ENCODE measurements around the gene TTBK2. TPM values are rescaled to one million over a fixed set of nuclear protein-coding genes. Genes with fewer than 3 reads are reported as not detected.
"Not testable (repeated sequence)": the region's sequence is repeated elsewhere in the genome, so short reads cannot be mapped to it uniquely, and the experiment has no call there.

TTBK2 gene
- total RNA-seq, 1 experiment from 2014 or later: 25.5 TPM

GRCh38 chr15:42908538-42908937 lies 12.0 kb downstream of the TTBK2 start:
- ChIA-PET CTCF (interaction anchor here (0.6 to 1.5 kb wide), 2 partner anchors 18 to 366 kb away, joined by 3 to 5 read pairs; no protein-coding TSS in a partner anchor), POLR2A (interaction anchor here (0.6 to 1.8 kb wide), 4 partner anchors 9 to 959 kb away, joined by 3 to 9 read pairs (median 4); no protein-coding TSS in a partner anchor)
- H3K36me3 Mint-ChIP-seq (ENCODE audit: insufficient read depth, unreplicated experiment): no peaks in the 10 kb centered on the region
- intact Hi-C loops (cut with micrococcal nuclease): no loop called here
- H3K4me3 Mint-ChIP-seq (ENCODE audit: unreplicated experiment): no peak overlapping the region
- BruUV-seq (replicated peaks): no TSS peak
- TF ChIP-seq CTCF (IDR thresholded peaks at IDR 0.05; ENCODE audit: unreplicated experiment): no peak
- H3K4me1 Mint-ChIP-seq (ENCODE audit: insufficient read depth, unreplicated experiment): peaks cover 30% of the 10 kb centered on the region
- DNase-seq (ENCODE audit: unreplicated experiment): no peak
- no peaks in the 10 kb centered on the region for H3K9me3 Mint-ChIP-seq (ENCODE audit: unreplicated experiment)
- no peak overlapping the region for H3K27ac Mint-ChIP-seq (ENCODE audit: low read depth, unreplicated experiment)
- H3K27me3 Mint-ChIP-seq (ENCODE audit: insufficient read depth, unreplicated experiment): no peaks in the 10 kb centered on the region

- BruUV-seq (replicated peaks): no TSS peak
- H3K36me3 Mint-ChIP-seq (ENCODE audit: insufficient read depth, unreplicated experiment): peaks cover 5% of the 10 kb centered on the region
- no peak overlapping the region for H3K4me3 Mint-ChIP-seq (ENCODE audit: unreplicated experiment)
- DNase-seq (ENCODE audit: unreplicated experiment): no peak
- TF ChIP-seq CTCF (IDR thresholded peaks at IDR 0.05; ENCODE audit: unreplicated experiment): no peak
- H3K27ac Mint-ChIP-seq (ENCODE audit: low read depth, unreplicated experiment): no peak overlapping the region
- POLR2A ChIA-PET: interaction anchor here (0.8 kb wide), 1 partner anchor 89 kb away, joined by 4 read pairs; no protein-coding TSS in a partner anchor
- H3K4me1 Mint-ChIP-seq (ENCODE audit: insufficient read depth, unreplicated experiment): peaks cover 7% of the 10 kb centered on the region
- no peaks in the 10 kb centered on the region for H3K9me3 Mint-ChIP-seq (ENCODE audit: unreplicated experiment)
- intact Hi-C loops (cut with micrococcal nuclease): no loop called here
- H3K27me3 Mint-ChIP-seq (ENCODE audit: insufficient read depth, unreplicated experiment): no peaks in the 10 kb centered on the region
- CTCF ChIA-PET: interaction anchor here (1.3 kb wide), 1 partner anchor 11 kb away, joined by 7 read pairs; no protein-coding TSS in a partner anchor
Observed at GRCh38 chr15:42903388-42904324, 16.9 kb downstream of the TTBK2 start.

GRCh38 chr15:42893911-42894310 lies 26.7 kb downstream of the TTBK2 start:
- H3K9me3 Mint-ChIP-seq (ENCODE audit: unreplicated experiment); DNase-seq (ENCODE audit: unreplicated experiment); H3K4me1 Mint-ChIP-seq (ENCODE audit: insufficient read depth, unreplicated experiment); H3K4me3 Mint-ChIP-seq (ENCODE audit: unreplicated experiment); intact Hi-C loops (cut with micrococcal nuclease); BruUV-seq (replicated peaks); H3K27me3 Mint-ChIP-seq (ENCODE audit: insufficient read depth, unreplicated experiment); H3K36me3 Mint-ChIP-seq (ENCODE audit: insufficient read depth, unreplicated experiment); H3K27ac Mint-ChIP-seq (ENCODE audit: low read depth, unreplicated experiment): not testable (repeated sequence)
- POLR2A ChIA-PET: interaction anchor here (1.1 kb wide), 1 partner anchor 16 kb away, joined by 3 read pairs; no protein-coding TSS in a partner anchor
- CTCF ChIA-PET: interaction anchor here (0.6 kb wide), 1 partner anchor 51 kb away, joined by 3 read pairs; no protein-coding TSS in a partner anchor

- H3K27ac Mint-ChIP-seq (ENCODE audit: low read depth, unreplicated experiment): no peak overlapping the region
- H3K4me1 Mint-ChIP-seq (ENCODE audit: insufficient read depth, unreplicated experiment): no peaks in the 10 kb centered on the region
- no peaks in the 10 kb centered on the region for H3K27me3 Mint-ChIP-seq (ENCODE audit: insufficient read depth, unreplicated experiment)
- H3K36me3 Mint-ChIP-seq (ENCODE audit: insufficient read depth, unreplicated experiment): no peaks in the 10 kb centered on the region
- DNase-seq (ENCODE audit: unreplicated experiment): no peak
- ChIA-PET CTCF (interaction anchor here (0.7 kb wide), 1 partner anchor 14 kb away, joined by 3 read pairs; no protein-coding TSS in a partner anchor), POLR2A (interaction anchor here (0.6 to 1.6 kb wide), 4 partner anchors 9 to 60 kb away, joined by 3 to 7 read pairs (median 4); no protein-coding TSS in a partner anchor)
- TF ChIP-seq CTCF (IDR thresholded peaks at IDR 0.05; ENCODE audit: unreplicated experiment): no peak
- no TSS peak for BruUV-seq (replicated peaks)
- peaks cover 8% of the 10 kb centered on the region for H3K9me3 Mint-ChIP-seq (ENCODE audit: unreplicated experiment)
- intact Hi-C loops (cut with micrococcal nuclease): no loop called here
- H3K4me3 Mint-ChIP-seq (ENCODE audit: unreplicated experiment): no peak overlapping the region
Observed at GRCh38 chr15:42891569-42891968, 29.0 kb downstream of the TTBK2 start.

All from MCF 10A (cell line).